IPS-18c (cell line): ENCODE data around the gene GPS1.
A peak's percentile ranks its signal among the peaks of the same experiment; 100 is the strongest.
"Not testable (repeated sequence)": the region's sequence is repeated elsewhere in the genome, so short reads cannot be mapped to it uniquely, and the experiment has no call there.

ENCODE experiments used
- H3K4me3 ChIP-seq: 2 replicates; pipeline ENCODE4 v1.7.0; 2013; ENCODE audit warnings: low read depth, mild to moderate bottlenecking, low read length, moderate library complexity; ENCODE audit not compliant: insufficient read depth
- H3K9me3 ChIP-seq: one replicate; pipeline ENCODE4 v1.6.1; 2013; ENCODE audit warnings: mild to moderate bottlenecking, low read length, moderate library complexity; ENCODE audit not compliant: control insufficient read depth, insufficient read depth

GPS1 gene

GRCh38 chr17:82034371-82035011 is 17.2 kb upstream of the GPS1 start:
- no peaks in the 10 kb centered on the region for H3K9me3 ChIP-seq
- H3K4me3 ChIP-seq = no peak overlapping the region

GRCh38 chr17:82035488-82035887 is 16.2 kb upstream of the GPS1 start:
- H3K4me3 ChIP-seq = no peak overlapping the region
- no peaks in the 10 kb centered on the region for H3K9me3 ChIP-seq

- peak overlapping the region; percentile 82 for H3K4me3 ChIP-seq
- H3K9me3 ChIP-seq = no peaks in the 10 kb centered on the region
Measured at GRCh38 chr17:82035956-82036633, 15.6 kb upstream of the GPS1 start.

- peak overlapping the region; percentile 82 for H3K4me3 ChIP-seq
- H3K9me3 ChIP-seq = no peaks in the 10 kb centered on the region
Measured at GRCh38 chr17:82036634-82037091, 15.0 kb upstream of the GPS1 start.

GRCh38 chr17:82037092-82037888 is 14.4 kb upstream of the GPS1 start, which contains the start of gene DCXR:
TSS of gene DCXR (minus strand) at chr17:82037697. CDS start at chr17:82037682, 15 bp downstream.
- Histone ChIP-seq H3K4me3 (peak within 1 kb of the TSS; percentile 82), H3K9me3 (no peaks in the 10 kb centered on the region)

GRCh38 chr17:82037889-82038195 is 13.9 kb upstream of the GPS1 start:
- H3K9me3 ChIP-seq = no peaks in the 10 kb centered on the region
- H3K4me3 ChIP-seq = no peak overlapping the region

GRCh38 chr17:82038796-82039409 is 12.8 kb upstream of the GPS1 start:
- not testable (repeated sequence) for H3K4me3 ChIP-seq, H3K9me3 ChIP-seq

GRCh38 chr17:82039695-82040299 is 11.9 kb upstream of the GPS1 start:
- Histone ChIP-seq H3K4me3 (no peak overlapping the region), H3K9me3 (no peaks in the 10 kb centered on the region)

- Histone ChIP-seq H3K4me3 (no peak overlapping the region), H3K9me3 (no peaks in the 10 kb centered on the region)
Measured at GRCh38 chr17:82041144-82041814, 10.4 kb upstream of the GPS1 start.

GRCh38 chr17:82042649-82043048 is 9.0 kb upstream of the GPS1 start:
- no peak overlapping the region for H3K4me3 ChIP-seq
- no peaks in the 10 kb centered on the region for H3K9me3 ChIP-seq

GRCh38 chr17:82043507-82043906 is 8.2 kb upstream of the GPS1 start:
- H3K4me3 ChIP-seq = no peak overlapping the region

GRCh38 chr17:82045936-82046484 is 5.7 kb upstream of the GPS1 start:
- Histone ChIP-seq H3K4me3 (no peak overlapping the region), H3K9me3 (no peaks in the 10 kb centered on the region)

More at GRCh38 chr17:82043507-82043906, 8.2 kb upstream of the GPS1 start:
- H3K9me3 ChIP-seq = no peaks in the 10 kb centered on the region

- H3K9me3 ChIP-seq = no peaks in the 10 kb centered on the region
- no peak overlapping the region for H3K4me3 ChIP-seq
Measured at GRCh38 chr17:82046903-82047302, 4.8 kb upstream of the GPS1 start.

- Histone ChIP-seq H3K4me3 (no peak overlapping the region), H3K9me3 (no peaks in the 10 kb centered on the region)
Measured at GRCh38 chr17:82047379-82047778, 4.3 kb upstream of the GPS1 start.

- Histone ChIP-seq H3K9me3 (no peaks in the 10 kb centered on the region), H3K4me3 (no peak overlapping the region)
Measured at GRCh38 chr17:82047914-82048570, 3.7 kb upstream of the GPS1 start.

GRCh38 chr17:82048571-82048971 is 3.1 kb upstream of the GPS1 start:
- Histone ChIP-seq H3K4me3 (no peak overlapping the region), H3K9me3 (no peaks in the 10 kb centered on the region)
